ENCODE measurements around the gene PATL2.

The PATL2 gene

GRCh38 chr15:44715797-44716334 is 4.7 kb upstream of the PATL2 start:
- TF ChIP-seq CTCF (conservative IDR thresholded peaks at IDR 0.05) (no peak), ZFX (IDR thresholded peaks at IDR 0.05) (no peak)
- no peak overlapping the region for H3K27ac ChIP-seq

GRCh38 chr15:44715142-44715796 is 4.1 kb upstream of the PATL2 start:
- no peak for TF ChIP-seq ZFX (IDR thresholded peaks at IDR 0.05)
- TF ChIP-seq CTCF (conservative IDR thresholded peaks at IDR 0.05) = no peak
- no peak overlapping the region for H3K27ac ChIP-seq

- no peak overlapping the region for H3K27ac ChIP-seq
These were observed 2.2 kb upstream of the PATL2 start for GRCh38 chr15:44713006-44713966.

GRCh38 chr15:44712346-44713005 is 1.4 kb upstream of the PATL2 start:
- peak overlapping the region; percentile 87 for H3K27ac ChIP-seq

More at GRCh38 chr15:44713006-44713966, 2.2 kb upstream of the PATL2 start:
- TF ChIP-seq ZFX (IDR thresholded peaks at IDR 0.05) (no peak), CTCF (conservative IDR thresholded peaks at IDR 0.05) (peak; percentile 31)

GRCh38 chr15:44711743-44712345 is 721 bp upstream of the PATL2 start:
- TF ChIP-seq CTCF (conservative IDR thresholded peaks at IDR 0.05) = no peak
- peak; percentile 21; the same call in 1 of the 2 replicates for TF ChIP-seq ZFX (IDR thresholded peaks at IDR 0.05)
- peak overlapping the region; percentile 87 for H3K27ac ChIP-seq

More at GRCh38 chr15:44712346-44713005, 1.4 kb upstream of the PATL2 start:
- no peak for TF ChIP-seq ZFX (IDR thresholded peaks at IDR 0.05)

- TF ChIP-seq CTCF (conservative IDR thresholded peaks at IDR 0.05) (peak; percentile 71), ZFX (IDR thresholded peaks at IDR 0.05) (no peak)
- H3K27ac ChIP-seq = peak overlapping the region; percentile 87
These were observed 657 bp downstream of the PATL2 start for GRCh38 chr15:44710236-44711095.
